ENCODE data around the gene GPS1.

GPS1 gene

DNA sequence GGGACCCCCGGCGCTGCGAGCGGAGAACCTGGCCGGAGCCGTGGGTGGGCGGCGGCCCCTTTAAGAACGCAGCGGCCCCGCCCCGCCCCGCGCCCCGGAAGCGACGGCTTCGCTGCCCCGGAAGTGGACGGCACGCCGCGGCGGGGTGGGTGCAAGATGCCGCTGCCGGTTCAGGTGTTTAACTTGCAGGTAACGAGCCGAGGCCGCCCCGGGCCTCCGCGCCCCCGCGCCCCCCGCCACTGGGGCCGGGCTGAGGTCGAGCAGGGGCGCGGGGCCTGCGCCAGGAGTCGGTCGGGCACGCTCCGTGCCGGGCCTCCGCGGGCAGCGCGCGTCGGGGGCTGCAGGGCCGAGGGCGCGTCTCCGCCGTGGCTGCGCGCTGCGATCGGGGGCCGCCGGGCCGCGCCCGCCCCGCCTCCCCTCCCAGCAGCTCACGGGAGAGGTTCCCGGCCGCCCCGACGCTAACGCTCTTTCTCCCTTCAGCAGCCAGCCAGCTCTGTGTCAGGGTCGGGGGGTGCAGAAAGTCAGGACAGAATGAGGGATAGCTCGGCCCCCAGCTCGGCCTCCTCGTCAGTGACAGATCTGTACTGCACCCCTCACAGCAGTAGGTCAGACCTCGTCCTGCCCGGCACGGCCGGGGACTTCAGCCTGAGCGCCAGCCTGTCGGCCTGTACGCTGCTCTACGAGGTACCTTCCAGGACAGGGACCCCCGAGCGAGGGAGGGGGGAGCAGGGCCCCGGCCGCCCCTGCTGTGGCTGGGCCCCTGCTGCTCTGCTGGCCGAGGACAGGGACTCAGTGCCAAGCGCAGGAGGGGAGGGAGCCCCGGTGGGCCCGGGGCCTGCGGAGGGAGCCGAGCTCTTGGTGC is at the start of gene GPS1, which contains the start of gene RFNG:
TSS of gene GPS1 (plus strand) at position 123 of the 862 bp plus-strand sequence. CDS start at position 157, 34 bp downstream.
TSS of gene RFNG (minus strand) at position 36 of the 862 bp plus-strand sequence. CDS start 45 bp downstream, outside the sequence.
- DNase-seq (ENCODE audit: low read depth in 1 of 2, low spot score in 1 of 2): peak; percentile 63 to 85

DNA sequence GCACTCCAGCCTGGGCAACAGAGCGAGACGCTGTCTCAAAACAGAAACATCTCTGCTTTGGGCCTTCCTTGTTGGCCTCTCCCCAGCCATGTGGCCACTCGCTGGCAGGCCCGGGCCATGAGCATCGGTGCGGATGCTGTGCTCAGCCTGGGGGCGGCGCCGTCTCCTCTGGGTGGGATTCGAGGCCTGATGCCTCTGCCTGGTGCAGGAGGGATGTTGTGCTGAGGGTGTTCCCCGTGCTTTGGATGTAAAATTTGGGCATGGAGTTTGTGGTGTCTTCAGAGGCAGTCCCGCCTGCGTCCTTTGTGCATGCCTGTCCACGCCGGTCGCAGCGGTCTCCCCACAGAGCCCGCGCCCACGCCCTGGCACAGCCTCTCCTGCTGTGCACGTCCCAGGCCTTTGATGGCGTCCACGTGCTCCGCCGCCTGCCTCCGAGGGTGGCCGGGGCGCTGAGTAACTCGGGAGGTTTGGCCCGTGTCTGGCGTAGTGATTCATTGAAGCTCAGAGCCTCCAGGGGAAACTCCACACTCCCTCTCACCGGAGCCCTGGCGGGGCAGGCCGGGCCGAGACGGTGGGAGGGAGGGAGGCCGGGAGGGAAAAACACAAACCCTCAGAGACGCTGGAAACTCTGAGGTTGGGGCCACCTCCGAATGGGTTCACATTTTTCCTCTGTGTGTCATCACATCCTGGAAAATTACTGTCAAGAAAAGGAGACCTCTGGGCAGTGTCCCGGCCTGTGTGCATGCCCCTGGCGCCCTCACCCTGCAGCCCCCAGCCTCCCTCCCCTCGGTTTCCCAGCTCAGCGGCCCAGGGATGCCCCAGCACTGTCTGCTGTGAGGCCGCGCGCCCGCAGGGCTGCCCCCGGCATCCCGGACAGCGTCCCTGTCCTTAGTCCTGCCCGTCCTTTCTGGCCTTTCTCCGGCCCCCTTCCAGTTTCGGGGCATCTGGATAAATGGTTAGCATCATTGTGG is 48.0 kb upstream of the GPS1 start:
- DNase-seq (ENCODE audit: low read depth in 1 of 2, low spot score in 1 of 2): no peak

DNA sequence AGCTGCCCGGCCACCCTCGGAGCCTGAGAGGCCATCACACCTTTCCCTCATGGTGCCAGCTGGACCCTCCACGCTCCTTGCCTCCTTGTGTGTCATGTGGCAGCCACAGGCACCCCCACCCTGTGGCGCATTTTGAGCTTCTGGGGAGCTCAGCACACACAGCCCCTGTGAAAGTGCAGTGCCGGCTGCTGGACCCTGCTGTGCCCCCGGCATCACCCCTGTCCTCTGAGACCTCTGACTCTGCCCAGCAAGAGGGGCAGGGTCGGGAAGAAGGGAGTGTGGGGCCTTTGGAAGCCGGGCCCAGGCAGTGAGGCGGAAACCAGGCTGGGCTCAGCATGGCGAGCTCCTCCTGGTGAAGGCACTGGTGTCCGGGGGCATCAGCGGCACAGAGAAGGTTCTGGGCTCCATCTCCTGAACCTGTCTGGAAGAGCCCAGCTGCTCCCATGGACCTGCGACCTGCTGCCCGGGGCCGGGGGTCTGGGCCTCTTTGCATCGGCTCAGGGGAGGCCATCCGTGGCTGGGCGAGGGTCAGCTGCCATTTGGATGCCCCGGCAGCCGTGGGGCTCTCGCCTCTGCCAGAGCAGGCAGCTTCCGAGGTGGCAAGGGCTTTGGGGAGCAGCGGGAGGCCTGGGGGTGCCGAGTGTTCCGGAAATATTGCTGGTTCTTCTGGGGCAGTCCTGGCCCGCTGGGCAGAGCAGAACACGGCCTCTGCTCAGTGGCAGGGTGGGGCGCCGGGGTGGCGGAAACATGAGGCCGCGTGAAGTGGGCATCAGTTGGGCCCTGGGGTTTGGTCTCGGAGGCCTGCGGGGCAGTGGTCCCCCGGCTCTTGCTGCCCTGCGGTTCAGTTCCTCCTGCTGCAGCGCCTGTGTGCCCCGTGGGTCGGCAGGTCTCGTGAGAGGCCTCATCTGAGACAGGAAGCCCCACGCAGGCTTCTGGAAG is 46.9 kb upstream of the GPS1 start:
- no peak for DNase-seq (ENCODE audit: low read depth in 1 of 2, low spot score in 1 of 2)

DNA sequence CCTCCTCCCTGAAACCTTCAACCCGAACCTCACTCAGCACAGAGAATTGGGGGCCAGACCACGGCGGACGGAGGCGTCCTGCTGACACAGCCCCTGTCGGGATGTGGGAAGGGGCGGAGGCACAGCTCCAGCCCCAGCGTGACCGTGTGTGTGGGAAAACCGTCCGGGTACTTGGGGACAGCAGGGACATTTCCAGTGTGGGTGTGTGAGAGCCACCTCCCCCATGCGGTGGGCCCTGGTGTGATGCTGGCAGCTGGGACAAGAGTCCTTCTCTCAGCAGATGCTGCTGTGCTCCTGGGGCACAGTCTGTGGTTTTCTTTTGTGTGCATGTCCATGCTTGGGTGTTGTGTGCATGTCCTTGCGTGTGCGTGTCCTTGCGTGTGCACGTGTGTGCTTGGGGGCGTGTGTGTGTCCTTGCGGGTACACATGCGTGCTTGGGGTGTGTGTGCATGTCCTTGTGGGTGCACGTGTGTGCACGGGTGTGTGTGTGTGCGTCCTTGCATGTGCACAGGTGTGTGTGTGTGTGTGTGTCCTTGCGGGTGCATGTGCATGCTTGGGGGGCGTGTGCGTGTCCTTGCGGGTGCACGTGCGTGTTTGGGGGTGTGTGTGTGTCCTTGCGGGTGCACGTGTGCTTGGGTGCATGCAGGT is 45.9 kb upstream of the GPS1 start:
- no peak for DNase-seq (ENCODE audit: low read depth in 1 of 2, low spot score in 1 of 2)

DNA sequence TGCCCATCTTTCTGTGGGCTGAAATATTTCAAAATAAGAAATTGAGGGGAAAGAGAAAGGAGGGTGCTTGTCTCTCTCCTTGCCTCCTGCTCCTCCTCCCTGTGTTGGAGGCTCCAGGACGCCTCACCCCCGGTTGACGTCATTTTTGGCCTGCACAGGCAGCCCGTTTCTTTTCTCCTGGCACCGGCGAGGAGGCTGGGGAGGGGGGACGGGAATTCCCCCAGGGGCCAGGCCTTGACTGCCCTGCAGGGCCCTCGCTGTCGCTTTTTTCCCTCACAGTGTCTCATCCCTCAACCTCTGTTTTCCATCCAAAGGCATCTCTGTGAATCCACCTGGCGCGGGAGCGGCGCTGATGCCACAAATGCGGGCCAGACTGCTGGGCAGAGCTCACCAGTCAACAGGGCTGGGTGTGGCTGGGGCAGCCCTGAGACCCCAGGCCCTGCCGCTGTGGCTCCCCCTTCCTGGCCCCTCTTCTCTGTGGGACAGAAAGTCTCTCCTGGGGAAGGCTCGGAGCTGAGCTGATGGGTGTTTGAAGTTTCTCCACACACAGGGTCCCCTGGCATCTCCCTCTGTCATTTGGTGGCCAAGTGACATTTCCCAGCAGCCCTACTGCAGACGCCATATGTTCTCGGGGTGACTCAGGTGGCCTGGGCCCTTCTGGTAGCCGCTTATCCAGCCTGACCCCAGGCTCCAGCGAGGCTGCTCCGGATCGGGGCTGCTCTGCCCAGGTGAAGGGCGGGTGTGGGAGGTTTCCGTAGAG is 45.0 kb upstream of the GPS1 start:
- no peak for DNase-seq (ENCODE audit: low read depth in 1 of 2, low spot score in 1 of 2)

DNA sequence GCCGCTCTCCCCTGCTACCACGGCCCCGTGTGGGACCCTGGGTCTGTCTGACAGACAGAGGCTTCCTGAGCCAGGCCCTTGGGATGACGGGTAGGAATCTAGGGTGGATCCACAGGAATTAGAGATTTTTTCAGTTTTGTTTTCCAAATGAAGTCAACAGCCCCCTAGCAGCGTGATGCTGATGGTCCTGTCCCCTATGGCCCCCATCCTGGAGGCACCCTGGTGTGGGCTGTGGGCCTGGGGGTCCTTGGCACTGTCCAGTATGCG is 44.5 kb upstream of the GPS1 start:
- no peak for DNase-seq (ENCODE audit: low read depth in 1 of 2, low spot score in 1 of 2)

DNA sequence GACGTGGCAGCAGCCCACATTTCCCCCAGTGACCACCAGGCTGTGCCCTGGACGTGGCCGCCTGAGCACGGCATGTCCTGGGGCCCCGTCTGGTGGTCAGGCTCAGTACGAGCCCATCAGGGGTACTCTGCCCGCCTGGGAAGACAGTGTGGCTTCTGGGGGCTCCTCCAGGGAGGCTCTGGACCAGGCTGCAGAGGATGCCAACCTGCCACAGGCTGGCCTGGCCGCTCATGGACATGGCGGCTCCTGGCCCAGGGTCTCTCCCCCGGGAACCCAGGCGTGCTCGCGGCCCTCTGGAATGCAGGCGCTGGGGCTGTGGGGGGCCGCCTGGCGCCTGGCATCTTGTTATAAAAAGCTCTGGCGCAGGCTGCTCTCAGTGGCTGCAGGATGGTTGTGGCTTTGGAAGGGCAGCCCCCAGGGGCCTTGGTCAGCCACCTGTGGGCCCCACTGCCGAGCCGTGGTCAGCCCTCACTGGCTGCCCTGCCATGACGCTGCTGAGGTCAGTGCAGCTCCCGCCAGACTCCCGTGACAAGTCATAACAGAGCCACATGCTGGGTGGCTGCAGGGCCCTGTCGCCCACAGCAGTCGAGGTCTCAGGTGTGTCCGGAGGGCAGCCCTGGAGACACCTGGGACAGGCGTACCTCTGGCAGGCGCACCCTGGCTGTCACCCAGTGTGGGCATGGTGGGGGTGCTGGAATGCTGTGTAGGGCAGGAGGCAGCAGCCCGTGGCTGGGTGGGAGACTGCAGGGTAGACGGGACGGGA is 44.0 kb upstream of the GPS1 start:
- no peak for DNase-seq (ENCODE audit: low read depth in 1 of 2, low spot score in 1 of 2)

DNA sequence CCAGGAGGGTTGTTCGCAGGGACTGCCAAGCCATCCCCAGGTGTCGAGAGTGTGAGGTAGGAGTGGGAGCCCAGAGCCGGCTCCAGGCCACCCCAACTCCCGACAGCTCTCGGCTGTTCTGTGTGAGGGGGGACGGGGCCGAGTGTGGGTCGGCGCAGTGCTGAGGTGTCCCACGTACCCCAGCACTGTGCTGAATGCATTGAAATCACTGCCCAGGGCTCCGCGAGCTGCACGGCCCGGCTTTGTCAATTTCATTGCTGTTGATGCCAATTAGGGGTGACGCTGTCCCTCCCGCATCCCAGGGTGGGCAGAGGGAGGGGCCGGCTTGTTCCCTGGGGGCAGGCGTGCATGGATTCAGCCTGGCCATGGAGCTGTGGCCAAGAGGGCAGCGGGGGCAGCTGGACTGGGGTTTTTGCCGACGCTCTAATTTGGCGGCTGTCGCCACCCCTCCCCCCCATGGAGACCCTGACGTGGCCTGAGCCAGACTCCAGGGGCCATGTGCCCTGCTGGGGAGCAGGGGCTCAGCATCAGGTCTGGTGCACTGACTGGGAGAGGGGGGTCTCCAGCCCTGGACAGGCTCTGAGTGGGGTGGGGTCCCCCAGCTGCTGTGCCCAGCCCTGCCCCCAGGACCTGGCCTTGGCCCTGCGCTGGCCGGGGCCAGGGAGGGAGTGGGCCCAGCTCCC is 43.3 kb upstream of the GPS1 start:
- DNase-seq (ENCODE audit: low read depth in 1 of 2, low spot score in 1 of 2): no peak

DNA sequence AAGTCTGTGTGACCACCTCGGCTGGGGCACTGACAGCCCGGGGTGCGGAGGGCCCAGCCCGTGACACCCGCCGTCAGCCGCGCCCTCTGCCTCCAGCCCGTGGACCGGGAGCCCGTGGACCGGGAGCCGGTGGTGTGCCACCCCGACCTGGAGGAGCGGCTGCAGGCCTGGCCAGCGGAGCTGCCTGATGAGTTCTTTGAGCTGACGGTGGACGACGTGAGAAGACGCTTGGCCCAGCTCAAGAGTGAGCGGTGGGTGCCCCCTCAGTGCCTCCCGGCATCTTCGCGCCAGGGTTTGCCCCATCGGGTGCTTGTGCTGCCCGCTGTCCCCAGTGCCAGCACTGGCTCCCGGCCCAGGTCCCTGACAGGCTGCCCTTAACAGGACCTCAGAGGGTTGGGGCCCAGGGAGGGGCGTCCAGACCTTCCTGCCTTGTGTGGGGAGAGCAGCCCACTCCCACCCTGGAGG is 42.7 kb upstream of the GPS1 start:
- DNase-seq (ENCODE audit: low read depth in 1 of 2, low spot score in 1 of 2): no peak

DNA sequence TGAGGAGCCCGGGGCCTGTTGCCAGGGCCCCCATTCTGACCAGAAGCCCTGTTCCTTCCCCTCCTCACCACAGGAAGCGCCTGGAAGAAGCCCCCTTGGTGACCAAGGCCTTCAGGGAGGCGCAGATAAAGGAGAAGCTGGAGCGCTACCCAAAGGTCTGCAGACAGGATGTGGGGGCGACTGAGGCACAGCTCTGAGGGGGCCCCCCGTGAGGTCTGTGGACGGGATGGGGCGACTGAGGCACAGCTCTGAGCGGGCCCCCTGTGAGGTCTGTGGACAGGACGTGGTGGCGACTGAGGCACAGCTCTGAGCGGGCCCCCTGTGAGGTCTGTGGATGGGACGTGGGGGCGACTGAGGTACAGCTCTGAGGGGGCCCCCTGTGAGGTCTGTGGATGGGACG is 42.3 kb upstream of the GPS1 start:
- no peak for DNase-seq (ENCODE audit: low read depth in 1 of 2, low spot score in 1 of 2)

DNA sequence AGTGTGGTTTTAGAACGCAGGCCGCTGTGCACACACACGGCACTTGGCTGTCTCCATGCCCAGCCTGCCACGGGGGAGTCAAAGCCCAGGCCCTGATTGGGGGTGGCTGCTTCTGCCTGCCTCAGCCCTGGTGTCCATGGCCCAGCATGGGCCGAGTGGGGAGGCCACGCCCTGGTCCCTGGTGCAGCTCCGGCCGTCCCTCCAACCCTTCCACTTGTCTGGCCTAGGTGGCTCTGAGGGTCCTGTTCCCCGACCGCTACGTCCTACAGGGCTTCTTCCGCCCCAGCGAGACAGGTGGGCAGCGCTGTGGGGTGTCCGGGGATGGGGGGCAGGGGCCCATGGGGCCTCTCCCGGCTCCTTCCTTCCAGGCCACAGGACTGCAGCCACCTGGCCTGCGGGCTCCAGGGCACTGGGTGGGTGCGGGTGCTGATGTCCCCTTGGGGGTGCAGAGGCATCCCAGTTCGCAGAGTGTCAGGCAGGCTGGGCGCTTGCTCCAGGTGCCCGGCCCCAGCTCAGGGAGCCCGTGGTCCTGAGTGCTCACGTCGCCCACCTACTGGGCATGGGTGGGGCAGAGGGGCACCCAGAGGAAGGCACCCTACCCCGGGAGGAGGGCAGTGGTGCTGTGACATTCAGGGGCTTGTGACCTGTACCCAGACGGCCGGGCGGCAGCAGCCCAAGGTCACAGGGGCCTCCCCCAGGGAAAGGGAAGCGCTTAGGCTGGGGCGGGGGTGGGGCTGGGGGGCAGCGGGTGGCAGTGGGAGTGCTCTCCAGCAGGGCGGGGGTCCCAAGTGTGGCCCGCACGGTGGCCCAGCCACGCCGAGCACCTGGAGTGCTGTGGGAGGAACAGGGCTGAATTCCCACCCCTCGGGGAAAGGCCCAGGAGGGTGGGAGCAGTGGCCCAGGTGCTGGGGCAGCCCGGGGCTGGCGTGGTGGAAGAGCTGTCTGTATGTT is 40.8 kb upstream of the GPS1 start:
- no peak for DNase-seq (ENCODE audit: low read depth in 1 of 2, low spot score in 1 of 2)

DNA sequence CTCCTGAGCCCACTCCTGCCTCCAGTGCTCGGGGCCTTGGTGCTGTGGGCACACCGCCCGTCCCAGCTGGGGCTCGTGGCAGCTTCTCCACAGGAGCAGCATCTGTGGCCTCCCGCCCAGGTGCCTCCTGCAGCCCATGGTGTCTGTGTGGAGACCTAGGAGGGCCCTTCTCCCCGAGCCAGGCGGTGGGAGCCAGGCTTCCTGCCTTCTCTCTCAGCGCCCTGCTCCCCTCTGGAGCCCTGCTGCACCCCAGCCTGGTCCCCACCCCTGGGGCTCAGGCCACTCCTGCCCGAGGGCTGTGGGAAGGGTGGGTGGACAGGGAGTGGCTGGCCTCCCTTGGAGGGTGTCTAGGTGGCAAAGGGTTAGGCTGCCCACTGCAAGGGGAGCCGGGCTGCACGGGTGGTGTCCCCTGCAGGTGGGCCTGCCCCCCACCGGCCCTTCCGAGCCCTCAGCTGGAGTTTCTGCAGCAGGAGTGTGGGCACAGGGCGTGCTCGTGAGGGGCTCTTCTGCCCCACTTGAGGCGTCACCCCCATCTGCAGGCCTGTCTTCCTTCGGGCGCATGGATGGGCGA is 40.0 kb upstream of the GPS1 start:
- DNase-seq (ENCODE audit: low read depth in 1 of 2, low spot score in 1 of 2): no peak

DNA sequence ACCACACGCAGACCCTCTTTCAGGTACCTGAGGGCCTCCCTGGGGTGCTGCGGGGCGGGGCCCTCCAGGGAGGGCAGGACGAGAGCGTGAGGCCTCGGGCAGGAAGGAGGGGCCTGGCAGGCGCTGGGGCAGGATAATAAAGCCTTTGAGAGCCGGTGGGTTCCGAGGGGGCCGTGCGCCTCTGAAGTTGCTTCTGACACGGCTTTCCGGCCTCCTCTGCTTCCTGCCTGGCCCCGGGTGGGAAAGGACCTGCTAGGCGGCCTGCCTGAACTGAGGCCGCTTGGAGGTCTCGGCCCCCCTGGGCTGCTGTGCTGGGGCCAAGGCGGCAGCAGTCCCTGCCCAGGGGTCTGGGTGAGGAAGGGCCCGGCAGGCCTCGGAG is 39.4 kb upstream of the GPS1 start:
- no peak for DNase-seq (ENCODE audit: low read depth in 1 of 2, low spot score in 1 of 2)

DNA sequence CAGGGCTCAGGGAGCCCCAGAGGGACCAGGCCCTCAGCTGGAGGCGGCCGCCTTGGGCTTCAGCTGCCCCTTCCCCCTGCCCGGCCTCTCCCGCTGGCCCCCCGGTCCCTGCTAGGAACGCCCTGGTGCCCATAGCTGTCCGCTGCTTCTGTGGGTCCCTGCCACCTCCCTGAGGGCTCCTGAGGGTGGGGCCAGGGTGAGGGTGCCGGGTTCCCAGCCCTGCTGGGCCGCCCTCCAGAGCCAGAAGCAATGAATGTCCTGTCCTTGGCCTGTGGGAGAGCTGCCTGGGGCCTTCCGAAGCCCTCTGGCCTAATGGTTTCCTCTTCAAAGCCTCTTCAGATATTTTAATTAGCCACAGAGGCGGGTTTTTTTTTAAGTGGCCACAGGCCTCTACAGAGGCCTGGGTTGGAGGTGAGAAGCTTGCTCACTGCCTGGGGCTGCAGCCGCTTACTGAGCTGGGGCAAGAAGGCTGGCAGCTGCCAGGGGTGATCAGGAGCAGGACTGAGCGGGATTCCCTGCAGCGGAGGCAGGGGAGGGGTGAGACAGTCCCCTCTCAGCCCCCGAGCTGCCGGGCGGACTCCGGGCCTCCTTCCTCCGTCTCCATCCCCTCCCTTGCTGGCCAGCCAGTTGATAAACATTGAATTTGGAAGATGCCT is 38.9 kb upstream of the GPS1 start:
- no peak for DNase-seq (ENCODE audit: low read depth in 1 of 2, low spot score in 1 of 2)

DNA sequence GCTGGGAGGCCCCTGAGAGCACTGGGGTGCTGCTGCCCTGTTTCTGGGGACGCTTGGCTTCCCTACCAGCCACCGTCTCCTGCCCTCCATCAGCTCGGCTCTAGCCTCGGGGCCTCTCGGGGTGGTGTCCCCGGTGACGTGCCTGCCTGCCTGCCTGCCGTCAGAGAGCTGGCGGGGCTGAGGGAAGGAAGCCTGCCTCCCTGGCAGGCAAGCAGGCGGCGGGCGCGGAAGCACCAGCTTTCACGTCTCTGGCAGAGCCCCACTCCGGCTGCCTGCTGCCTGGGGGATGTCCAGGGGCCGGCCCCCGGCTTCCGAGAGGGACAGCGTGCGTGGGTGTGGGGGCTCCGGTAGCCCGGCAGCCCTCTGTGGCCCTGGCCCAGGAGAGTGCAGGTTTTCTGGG is 38.4 kb upstream of the GPS1 start:
- no peak for DNase-seq (ENCODE audit: low read depth in 1 of 2, low spot score in 1 of 2)

DNA sequence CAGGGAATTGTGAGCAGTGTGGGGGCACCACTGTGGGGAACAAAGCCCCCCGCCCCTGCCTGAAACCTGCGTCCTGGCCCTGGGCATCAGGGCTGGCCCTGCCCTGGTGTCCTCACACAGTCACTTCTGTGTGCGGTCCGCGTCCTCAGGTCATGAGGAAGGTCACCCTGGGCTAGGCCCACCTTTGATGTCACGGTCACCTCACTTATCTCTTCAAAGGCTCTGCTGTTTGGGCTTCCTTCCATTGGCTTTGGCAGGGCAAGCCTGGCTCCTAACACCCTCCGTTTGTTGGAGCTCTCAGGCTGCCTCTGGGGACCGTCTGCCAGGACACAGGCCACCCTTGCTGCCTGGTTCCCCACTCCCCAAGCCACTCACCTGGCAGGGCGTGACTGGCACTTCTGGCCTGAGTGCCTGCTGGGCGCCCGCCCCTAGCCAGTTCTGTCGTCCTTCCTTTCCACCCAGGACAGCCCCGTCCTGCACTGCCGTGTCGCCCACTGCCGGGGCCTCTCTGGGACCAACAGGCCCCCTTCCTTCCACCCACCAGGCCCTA is 37.9 kb upstream of the GPS1 start:
- DNase-seq (ENCODE audit: low read depth in 1 of 2, low spot score in 1 of 2): no peak

All from stimulated activated CD4-positive, alpha-beta T cell treated with anti-CD3 and anti-CD28 coated beads, Interleukin-15, amount 100 ng/mL, for 1 hour (primary cell).